ENCODE data around the gene REX1BD.
A peak's percentile ranks its signal among the peaks of the same experiment; 100 is the strongest.

REX1BD gene

DNA sequence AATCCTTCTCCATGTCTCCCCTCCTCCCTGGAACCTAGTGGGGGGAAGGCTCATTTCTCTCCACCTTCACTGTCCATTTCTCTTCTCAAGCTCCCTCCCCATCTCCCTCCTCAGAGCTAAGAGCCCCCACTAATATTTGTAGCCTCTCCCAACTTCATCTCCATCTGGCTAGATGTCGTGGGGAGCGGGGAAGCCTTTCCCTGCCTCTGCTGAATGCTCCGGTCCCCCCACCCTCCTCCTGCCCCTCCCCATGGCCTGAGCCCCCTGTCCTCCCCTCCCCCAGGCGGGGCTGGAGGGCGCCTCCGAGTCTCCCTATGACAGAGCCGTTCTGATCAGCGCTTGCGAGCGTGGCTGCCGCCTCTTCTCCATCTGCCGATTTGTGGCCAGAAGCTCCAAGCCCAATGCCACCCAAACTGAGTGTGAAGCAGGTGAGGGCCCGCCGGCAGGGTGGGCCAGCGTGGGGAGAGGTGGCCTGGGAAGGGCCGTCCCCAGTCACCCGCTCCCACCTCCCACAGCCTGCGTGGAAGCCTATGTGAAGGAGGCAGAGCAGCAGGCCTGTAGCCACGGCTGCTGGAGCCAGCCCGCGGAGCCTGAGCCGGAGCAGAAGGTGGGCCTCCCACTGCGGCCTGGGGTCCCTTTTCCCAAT, 25.1 kb downstream of the REX1BD start:
- DNase-seq (ENCODE audit: low spot score): no peak

DNA sequence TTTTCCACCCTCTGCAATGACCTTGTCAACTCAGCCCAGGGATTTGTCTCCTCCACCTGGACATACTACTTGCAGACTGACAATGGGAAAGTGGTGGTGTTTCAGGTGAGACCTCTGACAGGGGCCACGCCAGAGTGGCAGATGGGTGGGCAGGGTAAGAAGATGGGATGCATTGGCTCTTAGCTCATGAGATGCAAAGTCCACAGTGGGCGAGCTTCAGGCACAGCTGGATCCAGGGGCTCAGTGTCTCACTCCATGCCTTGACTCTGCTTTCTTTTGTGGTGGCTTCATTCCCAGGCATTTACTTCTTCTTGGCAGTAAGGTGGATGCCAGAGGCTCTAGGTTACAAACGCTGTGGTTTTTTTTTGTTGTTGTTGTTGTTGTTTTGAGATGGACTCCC, 27.4 kb downstream of the REX1BD start:
- no peak for DNase-seq (ENCODE audit: low spot score)

DNA sequence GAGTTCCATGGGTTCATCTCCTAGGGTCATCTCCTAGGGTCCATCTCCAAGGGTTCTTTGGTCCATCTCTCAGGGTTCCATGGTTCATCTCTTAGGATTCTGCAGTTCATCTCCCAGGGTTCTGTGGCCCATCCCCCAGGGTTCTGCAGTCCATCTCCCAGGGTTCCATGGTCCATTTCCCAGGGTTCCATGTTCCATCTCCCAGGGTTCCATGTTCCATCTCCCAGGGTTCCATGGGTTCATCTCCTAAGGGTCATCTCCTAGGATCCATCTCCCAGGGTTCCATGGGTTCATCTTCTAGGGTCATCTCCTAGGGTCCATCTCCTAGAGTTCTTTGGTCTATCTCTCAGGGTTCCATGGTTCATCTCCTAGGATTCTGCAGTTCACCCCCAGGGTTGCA, 29.0 kb downstream of the REX1BD start:
- no peak for DNase-seq (ENCODE audit: low spot score)

DNA sequence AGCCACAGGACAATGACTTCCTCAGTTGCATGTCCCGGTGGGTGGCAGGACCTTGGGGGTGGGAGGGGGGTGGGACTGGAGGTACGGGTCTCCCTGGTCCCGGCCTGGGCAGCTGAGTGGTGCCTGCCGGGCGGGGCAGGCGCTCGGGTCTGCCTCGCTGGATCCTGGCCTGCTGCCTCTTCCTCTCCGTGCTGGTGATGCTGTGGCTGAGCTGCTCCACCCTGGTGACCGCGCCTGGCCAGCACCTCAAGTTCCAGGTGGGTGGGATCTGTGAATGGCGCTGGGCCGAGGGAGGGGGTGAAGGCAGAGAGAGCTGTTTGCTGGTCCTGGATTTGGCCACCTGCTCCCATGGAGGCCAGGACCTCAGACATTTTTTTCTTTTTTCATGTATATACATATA, 29.6 kb downstream of the REX1BD start:
- no peak for DNase-seq (ENCODE audit: low spot score)

DNA sequence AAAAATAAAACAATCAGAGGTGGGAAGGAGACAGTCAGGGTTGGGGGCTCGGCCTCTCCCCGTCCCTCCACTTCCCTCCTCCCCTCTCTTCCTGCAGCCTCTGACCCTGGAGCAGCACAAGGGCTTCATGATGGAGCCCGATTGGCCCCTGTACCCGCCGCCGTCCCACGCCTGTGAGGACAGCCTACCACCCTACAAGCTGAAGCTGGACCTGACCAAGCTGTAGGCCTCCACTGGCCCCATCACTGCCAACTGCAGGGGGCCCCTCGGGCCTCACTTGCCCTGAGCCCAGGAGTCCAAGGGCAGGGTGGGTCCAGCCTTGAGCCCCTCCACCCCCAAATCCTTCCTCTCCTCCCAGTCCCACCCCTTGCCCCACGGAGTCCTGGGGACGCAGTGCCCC, 31.7 kb downstream of the REX1BD start:
- no peak for DNase-seq (ENCODE audit: low spot score)

DNA sequence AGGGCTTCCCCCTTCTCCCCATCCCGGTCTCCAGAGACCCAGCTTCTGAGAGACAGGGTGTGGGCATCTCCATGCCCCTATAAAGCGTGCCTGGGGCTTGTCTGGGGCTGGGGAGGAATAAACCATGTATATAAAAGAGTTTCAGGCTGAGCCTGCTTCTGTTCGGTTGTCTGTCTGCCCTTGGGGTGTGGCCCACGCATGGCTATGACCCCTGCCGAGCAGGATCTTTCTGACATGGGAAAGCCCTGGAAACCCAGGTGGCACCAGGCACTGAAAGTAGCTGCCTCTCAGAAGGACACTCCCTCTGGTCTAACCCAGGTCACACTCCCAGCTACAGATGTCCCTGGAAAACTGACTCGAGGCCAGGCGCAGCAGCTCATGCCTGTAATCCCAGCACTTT, 32.3 kb downstream of the REX1BD start:
- no peak for DNase-seq (ENCODE audit: low spot score)

DNA sequence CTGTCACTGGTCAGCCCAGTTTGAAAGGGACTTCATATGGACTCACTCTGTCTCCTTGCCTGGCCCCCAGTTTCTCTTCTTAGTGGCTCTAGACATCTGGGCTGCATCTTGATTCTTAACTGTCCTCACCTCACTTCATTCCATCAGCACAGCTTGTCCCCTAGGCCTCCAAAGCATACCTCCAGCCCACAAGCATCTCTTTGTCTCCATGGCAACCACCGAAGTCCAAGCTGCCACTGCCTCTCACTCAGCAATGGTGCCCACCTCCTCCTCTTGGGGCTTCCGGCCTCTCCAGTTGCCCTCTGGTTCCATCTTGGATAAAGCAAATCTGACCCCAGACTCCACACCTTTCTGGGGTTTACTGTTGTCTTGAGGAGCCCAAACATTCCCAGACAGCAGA, 38.3 kb downstream of the REX1BD start:
- no peak for DNase-seq (ENCODE audit: low spot score)

DNA sequence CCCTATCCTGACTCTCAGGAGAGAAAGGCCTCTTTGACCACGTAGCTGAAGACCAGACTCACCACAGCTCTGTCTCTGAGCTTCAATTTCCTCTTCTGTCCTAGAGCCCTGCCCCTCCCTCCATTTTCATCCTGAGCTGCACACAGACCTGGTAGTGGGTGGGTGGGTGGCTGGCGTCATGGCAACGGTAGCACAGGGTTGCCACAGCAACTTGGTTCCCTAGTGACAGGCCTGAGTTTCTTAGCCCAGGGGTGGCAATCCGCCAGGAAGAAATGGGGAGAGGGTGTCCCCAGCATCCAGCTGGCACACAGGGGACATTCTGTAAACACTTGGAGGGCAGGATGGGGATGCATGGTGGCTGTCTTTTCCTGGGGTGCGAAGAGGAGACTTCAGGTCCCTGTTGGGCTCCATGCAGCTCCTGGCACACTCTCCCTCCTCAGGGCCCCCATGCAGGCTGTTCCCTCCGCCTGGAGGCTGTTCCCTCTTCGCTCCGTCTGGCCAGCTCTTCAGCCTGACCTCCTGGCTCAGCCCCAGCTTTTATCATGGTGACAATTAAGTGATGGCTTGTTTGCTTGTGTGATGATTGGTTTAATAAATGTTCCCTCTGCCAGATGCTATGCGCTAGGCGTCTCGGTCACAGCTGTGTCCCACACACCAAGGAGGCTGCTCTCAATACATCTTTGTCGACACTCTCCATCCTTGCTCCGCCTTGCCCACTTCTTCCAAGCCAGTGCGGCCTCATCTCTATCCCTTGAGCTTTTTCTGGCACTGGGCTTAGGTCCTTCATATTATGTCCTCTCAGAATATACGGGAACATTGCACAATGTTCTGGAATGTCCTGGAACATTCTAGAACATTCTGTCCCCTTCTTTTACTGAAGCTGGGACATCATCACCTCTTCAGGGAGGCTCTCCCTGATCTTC, 40.8 kb downstream of the REX1BD start:
- DNase-seq (ENCODE audit: low spot score): no peak

DNA sequence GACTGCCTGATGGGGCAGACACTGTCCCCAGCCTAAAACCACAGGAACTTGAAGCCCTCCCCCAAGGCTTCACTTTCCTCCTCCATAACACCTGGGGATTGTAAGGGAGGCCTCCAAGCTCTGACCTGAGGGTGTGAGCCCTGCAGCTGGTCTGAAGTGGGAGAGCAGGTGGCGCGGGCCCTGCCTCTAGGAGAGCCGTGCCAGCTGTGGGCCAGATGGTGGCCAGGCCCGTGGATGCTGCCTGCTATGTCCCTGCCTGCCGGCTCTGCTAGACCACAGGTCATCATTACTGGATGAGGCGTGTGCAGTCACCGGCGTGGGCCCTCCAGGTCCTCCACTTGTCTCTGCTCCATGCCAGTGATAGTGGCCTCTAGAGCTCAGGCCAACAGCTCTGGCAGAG, 44.7 kb downstream of the REX1BD start:
- DNase-seq (ENCODE audit: low spot score): no peak

DNA sequence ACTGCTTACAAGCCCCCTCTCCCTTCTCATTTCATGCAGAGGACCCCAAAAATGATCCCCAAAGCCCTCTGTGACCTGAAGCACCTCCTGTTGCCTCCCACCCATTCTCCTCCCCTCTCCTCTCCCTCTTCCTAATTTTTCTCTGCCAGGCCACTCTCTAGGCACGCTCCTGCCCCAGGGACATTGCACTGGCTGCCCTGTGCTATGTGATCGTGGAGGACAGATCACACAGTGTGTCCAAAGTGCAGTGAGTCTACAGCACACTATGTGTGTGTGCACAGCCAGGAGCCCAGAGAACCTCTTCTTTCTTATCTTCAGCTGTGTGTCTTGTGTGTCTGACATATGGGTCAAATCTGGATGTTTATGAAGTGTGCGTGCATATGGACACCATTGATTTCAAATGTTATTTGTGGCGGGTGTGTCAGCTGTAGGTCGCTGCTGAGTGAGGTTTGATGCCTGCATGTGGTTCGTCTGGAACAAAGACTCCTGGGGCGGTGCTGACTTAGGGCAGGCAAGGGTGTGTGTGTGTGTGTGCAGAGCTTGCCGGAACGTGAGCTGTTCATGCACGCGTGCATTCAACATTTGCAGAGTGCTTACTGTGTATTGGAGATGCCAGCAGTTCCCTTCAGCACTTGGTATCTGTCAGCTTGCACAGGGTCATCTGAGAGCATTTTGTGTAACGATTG, 46.2 kb downstream of the REX1BD start:
- no peak for DNase-seq (ENCODE audit: low spot score)

DNA sequence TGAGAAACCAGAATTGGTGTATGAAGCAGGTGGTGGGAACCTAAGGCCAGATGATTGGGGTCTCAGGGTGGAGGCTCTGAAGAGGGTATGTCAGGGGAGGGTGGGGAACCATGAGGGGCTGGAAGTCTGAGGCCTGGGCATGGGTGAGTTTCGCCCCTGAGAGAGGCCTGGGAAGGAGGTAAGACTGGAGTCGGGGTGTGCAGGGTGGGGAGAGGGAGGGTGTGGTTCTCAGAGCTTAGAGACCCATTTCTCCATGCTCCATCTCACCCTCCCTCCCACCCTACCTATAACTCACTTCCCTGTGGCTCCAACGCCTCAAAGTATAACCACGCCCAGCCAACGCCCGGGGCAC, 47.2 kb downstream of the REX1BD start:
- no peak for DNase-seq (ENCODE audit: low spot score)

DNA sequence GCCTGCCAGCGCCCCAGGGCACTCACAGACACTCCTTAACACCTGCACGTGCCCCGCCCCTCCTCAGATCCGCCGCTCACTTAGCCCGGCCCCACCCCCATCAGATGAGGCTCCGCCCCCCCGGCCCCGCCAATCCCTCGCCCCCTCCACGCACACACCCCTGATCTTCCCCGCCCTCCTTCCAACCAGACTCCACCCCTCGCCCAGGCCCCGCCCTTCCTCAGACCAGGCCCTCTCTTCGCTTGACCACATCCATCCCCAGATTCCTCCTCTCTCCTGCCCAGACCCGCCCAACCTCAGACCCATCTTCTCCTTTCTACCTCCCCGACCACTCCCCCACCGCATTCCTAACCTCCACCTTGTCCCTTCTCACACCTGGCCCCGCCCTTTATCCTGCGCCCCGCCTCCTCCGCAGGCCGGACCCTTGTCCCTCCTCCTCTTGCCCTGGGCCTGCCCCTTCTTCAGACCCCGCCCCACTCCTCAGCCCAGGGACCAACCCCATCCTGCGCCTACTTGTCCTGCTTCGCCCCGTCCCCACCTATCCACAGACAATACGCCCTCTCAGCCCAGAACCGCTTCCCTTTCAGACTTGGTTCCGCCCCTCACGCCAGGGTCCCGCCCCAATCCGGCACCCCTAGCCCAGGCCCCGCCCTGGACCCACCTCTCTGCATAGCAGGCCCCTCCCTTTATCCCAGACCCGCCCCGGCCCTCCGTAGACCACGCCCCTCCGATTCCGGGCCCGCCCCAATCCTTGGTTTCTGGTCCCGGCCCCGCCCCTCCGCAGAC, 47.8 kb downstream of the REX1BD start:
- DNase-seq (ENCODE audit: low spot score): peak; percentile 99

DNA sequence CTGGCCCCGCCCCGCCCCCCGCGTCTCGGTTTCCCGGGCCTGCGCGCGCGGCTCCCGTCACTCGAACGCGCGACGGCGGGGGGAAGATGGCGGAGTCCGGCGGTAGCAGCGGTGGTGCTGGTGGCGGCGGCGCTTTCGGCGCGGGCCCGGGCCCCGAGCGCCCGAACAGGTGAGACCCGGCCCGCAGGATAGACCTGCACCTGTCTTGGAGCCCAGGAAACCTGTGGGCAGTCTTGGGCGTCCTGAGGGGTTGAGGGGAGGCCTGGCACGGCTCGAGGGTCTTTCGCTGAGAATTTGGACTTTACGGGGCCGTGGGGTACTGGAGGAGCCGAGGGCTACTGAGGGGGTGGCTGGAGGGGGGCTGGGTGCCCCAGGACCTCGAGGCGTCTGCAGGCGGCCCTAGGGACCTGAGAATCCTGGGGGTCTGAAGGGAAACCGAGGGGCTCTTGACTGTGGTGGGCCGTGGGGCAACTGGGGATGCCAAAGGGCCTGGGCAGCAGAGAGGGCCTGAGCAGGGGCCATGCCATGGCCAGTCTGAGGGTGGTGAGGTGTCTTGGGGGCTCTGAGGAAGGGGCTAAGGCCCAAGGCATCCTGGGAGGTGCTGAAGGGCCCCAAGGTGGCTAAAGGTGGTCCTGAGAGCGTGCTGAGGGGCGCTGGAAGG, 48.5 kb downstream of the REX1BD start, which contains the start of gene KLHL26:
Gene KLHL26 (plus strand): TSS at position 60 of the 661 bp plus-strand sequence. CDS start 27 bp downstream, at position 87.
- DNase-seq (ENCODE audit: low spot score): no peak

DNA sequence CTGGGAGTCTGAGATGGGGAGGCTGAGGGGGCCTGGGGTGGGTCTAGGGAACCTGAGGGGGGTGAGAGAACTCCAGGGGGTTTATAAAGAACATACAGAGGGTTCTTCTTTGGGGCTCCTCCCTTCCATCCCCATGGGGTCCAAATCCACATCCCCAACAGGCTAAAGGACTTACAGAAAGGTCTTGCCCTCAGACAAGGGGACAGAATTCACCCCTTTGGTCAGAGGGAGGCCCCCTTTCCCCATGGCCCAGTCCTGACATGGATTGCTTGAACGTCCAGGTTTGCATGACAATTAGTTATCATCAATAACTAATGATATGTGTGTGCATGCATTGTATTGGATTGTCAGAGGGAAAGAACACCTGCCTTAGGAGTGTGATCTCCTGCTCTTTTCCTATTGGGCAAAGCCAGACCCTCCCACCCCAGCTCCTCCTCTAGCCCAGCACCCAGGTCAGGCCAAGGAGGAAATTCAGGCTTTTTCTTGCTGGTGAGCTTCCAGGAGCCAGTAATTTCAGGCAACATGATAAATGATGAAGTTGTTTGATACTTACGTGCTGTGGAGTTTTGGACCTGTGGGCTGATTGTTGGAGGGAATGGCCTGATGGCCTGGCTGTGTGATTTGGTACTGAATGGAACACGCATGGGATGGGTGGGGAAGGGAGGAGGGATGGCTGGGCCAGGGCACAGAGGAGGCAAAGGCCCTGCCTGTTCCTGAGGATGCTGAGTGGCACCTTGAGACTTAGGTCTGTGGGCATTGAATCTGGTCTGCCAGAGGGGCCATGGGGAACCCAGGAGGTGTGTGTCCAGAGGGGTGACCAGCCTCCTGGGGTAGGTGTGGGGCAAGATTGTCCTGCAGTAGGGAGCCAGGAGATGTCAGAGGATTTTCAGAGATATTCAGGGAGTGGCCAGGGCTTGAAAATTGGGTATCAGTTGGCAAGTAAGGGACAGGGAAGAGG, 49.4 kb downstream of the REX1BD start:
- DNase-seq (ENCODE audit: low spot score): no peak

DNA sequence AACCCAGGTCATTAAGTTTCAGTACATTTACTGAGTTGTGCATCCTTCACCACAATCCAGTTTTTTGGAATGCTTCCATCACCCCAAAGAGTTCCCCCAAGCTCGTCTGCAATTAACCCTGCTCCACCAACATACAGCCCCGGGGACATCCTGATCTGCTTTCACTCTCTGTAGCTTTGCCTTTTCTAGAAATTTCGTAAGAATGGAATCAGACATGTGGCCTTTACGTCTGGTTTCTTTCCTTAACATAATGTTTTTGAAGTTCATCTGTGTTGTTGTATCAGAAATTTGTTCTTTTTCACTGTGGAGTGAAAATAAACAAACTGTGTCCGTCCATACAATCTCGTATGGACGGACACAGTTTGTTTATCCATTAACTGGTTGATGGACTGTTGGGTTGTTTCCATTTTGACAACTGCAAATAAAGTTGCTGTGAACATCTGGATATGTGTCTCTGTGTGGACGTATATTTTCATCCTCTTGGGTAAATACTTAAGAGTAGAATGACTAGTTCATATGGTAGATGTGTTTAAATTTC, 51.2 kb downstream of the REX1BD start:
- DNase-seq (ENCODE audit: low spot score): no peak

Data from activated CD4-positive, alpha-beta T cell treated with anti-CD3 and anti-CD28 coated beads, Interleukin-2, Interleukin-4, amounts not matched to agents 100 ng/mL and 50 ng/mL, durations not matched to agents 16 hours and 8 hours (primary cell).